Body of pancreas (tissue), 4 donors: ENCODE measurements around the gene HMGB4. TPM values are rescaled to one million over a fixed set of nuclear protein-coding genes. Genes with fewer than 3 reads are reported as not detected.

Experiments used
- ATAC-seq: fragments of 150-250 bp; one replicate; pipeline ENCODE4 v1.9.1; 2016
- DNase-seq, 4 donors: peaks; one replicate each; pipeline ENCODE4 v3.0.0-alpha.2; 2019
- H3K27ac ChIP-seq, 4 donors: fragments of 200-600 bp; sonication (generic); 1 replicate in 3 of 4; 2 replicates in 1 of 4; pipeline versions ENCODE4 v1.5.1 to v1.6.1; 2016 to 2019; ENCODE audit warnings: mild to moderate bottlenecking in 1 of 4, mixed read lengths in 1 of 4, moderate library complexity in 1 of 4
- H3K27me3 ChIP-seq, 2 donors: fragments of 200-600 bp; sonication (generic); one replicate each; pipeline ENCODE4 v1.6.0; 2016; ENCODE audit warnings: mild to moderate bottlenecking in 1 of 2
- H3K36me3 ChIP-seq, 2 donors: fragments of 200-600 bp; sonication (generic); replicated peaks in 1 of 2; 2 replicates each; pipeline ENCODE4 v1.5.1; 2016; ENCODE audit warnings: low read depth in 2 of 2; ENCODE audit not compliant: insufficient read depth in 1 of 2
- H3K4me1 ChIP-seq: fragments of 200-600 bp; sonication (generic); one replicate; pipeline ENCODE4 v1.6.0; 2016
- H3K4me3 ChIP-seq, 2 donors: fragments of 200-600 bp; sonication (generic); 1 replicate in 1 of 2; 2 replicates in 1 of 2; pipeline ENCODE4 v1.5.1; 2016 to 2019
- H3K9me3 ChIP-seq, 3 donors: fragments of 200-600 bp; sonication (generic); 1 replicate in 2 of 3; 2 replicates in 1 of 3; pipeline ENCODE4 v1.5.1; 2016
- POLR2A ChIP-seq, 3 donors: fragments of 450-650 bp; IDR thresholded peaks; one replicate each; pipeline ENCODE4 v1.6.1; 2016; ENCODE audit warnings: antibody characterized with exemption in 3 of 3, mild to moderate bottlenecking in 2 of 3
- WGBS, 2 donors: methylation state at CpG; one replicate each; pipeline ENCODE4 v1.1.5; 2017; 5-methylcytosine and 5-hydroxymethylcytosine counted together
- intact Hi-C: fragments of 100-400 bp; cut with DNase I; formaldehyde crosslinking; loops from one replicate; pipeline ENCODE4 v1.15.1; 2023
- total RNA-seq, 2 donors: library from RNA; depleted of rRNA; stranded (reverse); fragments of >200 nt; gene quantifications; one replicate each; pipeline ENCODE4 v1.1.0, GENCODE V29; 2016
- TF ChIP-seq, protein P1 (sequence below), 7 experiments: fragments of 450-650 bp in 4 of 7; fragments of 200-600 bp in 3 of 7; sonication (generic) in 3 of 7; IDR thresholded peaks; one replicate each; pipeline ENCODE4 v1.5.1; 2016 to 2019; ENCODE audit warnings: antibody characterized with exemption in 7 of 7

HMGB4 gene
- total RNA-seq, 2 donors from 2014 or later: not detected

DNA sequence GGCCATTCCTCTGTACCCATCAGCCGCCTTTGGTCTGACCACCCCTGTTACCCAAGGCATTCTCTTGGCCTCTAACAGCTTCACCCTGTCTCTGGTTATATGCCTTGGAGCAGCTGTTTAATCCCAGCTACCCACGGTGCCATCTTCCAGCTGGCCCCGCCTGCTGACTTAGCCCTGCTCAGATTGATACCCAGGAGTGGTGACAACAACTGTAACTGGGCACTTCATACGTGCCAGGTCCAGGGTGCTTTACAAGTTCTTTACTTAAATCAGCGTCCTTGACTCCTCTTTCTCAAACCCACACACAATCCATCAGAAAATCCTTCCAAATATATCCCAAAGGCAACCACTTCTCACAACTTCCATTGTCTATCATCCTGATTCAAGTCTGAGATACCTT is 37.2 kb upstream of the HMGB4 start:
- intact Hi-C loops: no loop called here
- no peak overlapping the region for H3K27ac ChIP-seq
- no peak for DNase-seq
- 80% methylated on average over 5 of the region's 5 CpGs for WGBS, 2 donors
- no peaks in the 10 kb centered on the region for H3K27me3 ChIP-seq
- no peak for ATAC-seq
- no peaks in the 10 kb centered on the region for H3K36me3 ChIP-seq
- no peaks in the 10 kb centered on the region for H3K9me3 ChIP-seq
- H3K4me3 ChIP-seq: no peak overlapping the region
- no peak for TF ChIP-seq POLR2A (IDR thresholded peaks at IDR 0.05)
- TF ChIP-seq, protein P1, sequence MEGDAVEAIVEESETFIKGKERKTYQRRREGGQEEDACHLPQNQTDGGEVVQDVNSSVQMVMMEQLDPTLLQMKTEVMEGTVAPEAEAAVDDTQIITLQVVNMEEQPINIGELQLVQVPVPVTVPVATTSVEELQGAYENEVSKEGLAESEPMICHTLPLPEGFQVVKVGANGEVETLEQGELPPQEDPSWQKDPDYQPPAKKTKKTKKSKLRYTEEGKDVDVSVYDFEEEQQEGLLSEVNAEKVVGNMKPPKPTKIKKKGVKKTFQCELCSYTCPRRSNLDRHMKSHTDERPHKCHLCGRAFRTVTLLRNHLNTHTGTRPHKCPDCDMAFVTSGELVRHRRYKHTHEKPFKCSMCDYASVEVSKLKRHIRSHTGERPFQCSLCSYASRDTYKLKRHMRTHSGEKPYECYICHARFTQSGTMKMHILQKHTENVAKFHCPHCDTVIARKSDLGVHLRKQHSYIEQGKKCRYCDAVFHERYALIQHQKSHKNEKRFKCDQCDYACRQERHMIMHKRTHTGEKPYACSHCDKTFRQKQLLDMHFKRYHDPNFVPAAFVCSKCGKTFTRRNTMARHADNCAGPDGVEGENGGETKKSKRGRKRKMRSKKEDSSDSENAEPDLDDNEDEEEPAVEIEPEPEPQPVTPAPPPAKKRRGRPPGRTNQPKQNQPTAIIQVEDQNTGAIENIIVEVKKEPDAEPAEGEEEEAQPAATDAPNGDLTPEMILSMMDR (IDR thresholded peaks at IDR 0.05): no peak
- H3K4me1 ChIP-seq: no peaks in the 10 kb centered on the region

DNA sequence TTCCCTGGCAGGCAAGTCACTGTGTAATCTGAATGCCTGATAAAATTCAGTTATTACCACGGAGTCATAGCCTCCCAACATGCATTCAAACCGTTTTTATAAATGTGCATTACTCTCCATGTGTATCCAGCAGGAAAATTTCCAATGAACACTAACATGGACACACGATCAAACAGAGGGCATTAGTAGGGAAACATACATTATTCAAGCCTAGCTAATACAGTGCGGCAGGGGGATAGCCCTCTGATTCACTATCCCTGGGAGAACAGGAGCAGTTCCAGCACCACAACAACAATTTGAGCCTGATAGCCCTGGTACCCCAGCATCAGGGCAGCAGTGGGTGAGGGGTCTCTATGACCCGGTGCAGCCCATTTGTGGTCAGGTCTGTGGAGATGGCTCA is 35.8 kb upstream of the HMGB4 start:
- TF ChIP-seq POLR2A (IDR thresholded peaks at IDR 0.05): no peak
- TF ChIP-seq, protein P1 (IDR thresholded peaks at IDR 0.05): no peak
- WGBS, 2 donors: 39 to 58% methylated on average over 4 to 5 of the region's 5 CpGs
- H3K9me3 ChIP-seq: no peaks in the 10 kb centered on the region
- ATAC-seq: no peak
- no peak for DNase-seq
- intact Hi-C loops: no loop called here
- H3K36me3 ChIP-seq: no peaks in the 10 kb centered on the region
- H3K27ac ChIP-seq: no peak overlapping the region
- H3K4me3 ChIP-seq: no peak overlapping the region
- no peaks in the 10 kb centered on the region for H3K27me3 ChIP-seq
- no peaks in the 10 kb centered on the region for H3K4me1 ChIP-seq

GRCh38 chr1:33828654-33829053 is 35.2 kb upstream of the HMGB4 start:
- intact Hi-C loops: no loop called here
- DNase-seq (no peak), ATAC-seq (no peak)
- Histone ChIP-seq H3K9me3 (no peaks in the 10 kb centered on the region), H3K4me3 (no peak overlapping the region), H3K27ac (no peak overlapping the region), H3K36me3 (no peaks in the 10 kb centered on the region), H3K4me1 (no peaks in the 10 kb centered on the region), H3K27me3 (no peaks in the 10 kb centered on the region)
- WGBS, 2 donors: 81 to 87% methylated on average over 5 of the region's 5 CpGs
- TF ChIP-seq, protein P1 (IDR thresholded peaks at IDR 0.05): no peak
- TF ChIP-seq POLR2A (IDR thresholded peaks at IDR 0.05): no peak

DNA sequence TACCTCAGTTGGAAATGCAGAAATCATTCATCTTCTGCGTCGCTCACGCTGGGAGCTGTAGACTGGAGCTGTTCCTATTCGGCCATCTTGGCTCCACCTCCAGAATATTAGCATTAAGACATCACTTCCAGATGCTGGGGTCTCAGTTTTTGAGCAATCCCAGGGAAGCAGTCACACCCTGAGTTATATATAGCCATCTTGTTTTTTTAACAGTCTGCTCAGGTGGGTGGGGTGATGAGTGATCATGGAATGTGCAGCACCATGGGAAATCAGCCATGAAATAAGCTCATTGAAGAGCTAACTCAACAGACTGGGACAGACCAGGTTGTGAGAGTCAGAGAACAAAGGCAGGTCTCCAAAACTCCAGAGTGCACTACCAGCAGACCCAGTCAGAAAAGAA is 27.0 kb upstream of the HMGB4 start:
- Histone ChIP-seq H3K27me3 (no peaks in the 10 kb centered on the region), H3K27ac (no peak overlapping the region), H3K36me3 (no peaks in the 10 kb centered on the region), H3K9me3 (no peaks in the 10 kb centered on the region), H3K4me1 (no peaks in the 10 kb centered on the region), H3K4me3 (no peak overlapping the region)
- ATAC-seq: no peak
- intact Hi-C loops: no loop called here
- 78 to 85% methylated on average over 4 of the region's 4 CpGs for WGBS, 2 donors
- DNase-seq: no peak
- TF ChIP-seq, protein P1 (IDR thresholded peaks at IDR 0.05): no peak
- TF ChIP-seq POLR2A (IDR thresholded peaks at IDR 0.05): no peak

- H3K36me3 ChIP-seq: no peaks in the 10 kb centered on the region
- no peaks in the 10 kb centered on the region for H3K27me3 ChIP-seq
- no peak for ATAC-seq
- H3K4me1 ChIP-seq: no peaks in the 10 kb centered on the region
- no peaks in the 10 kb centered on the region for H3K9me3 ChIP-seq
- no peak overlapping the region for H3K4me3 ChIP-seq
- TF ChIP-seq, protein P1 (IDR thresholded peaks at IDR 0.05): no peak
- TF ChIP-seq POLR2A (IDR thresholded peaks at IDR 0.05): no peak
- no peak for DNase-seq
- intact Hi-C loops: no loop called here
- no peak overlapping the region for H3K27ac ChIP-seq
- WGBS, 2 donors: 86% methylated on average over 3 of the region's 3 CpGs
These were observed 26.2 kb upstream of the HMGB4 start for GRCh38 chr1:33837635-33838034.
